ENCODE results near the gene TBX4. TPM values are rescaled to one million over a fixed set of nuclear protein-coding genes. Genes with fewer than 3 reads are reported as not detected.

TBX4 gene
- total RNA-seq, 3 donors from 2014 or later: not detected

- intact Hi-C loops (cut with DNase I, micrococcal nuclease): no loop called here
- TF ChIP-seq, protein P1, sequence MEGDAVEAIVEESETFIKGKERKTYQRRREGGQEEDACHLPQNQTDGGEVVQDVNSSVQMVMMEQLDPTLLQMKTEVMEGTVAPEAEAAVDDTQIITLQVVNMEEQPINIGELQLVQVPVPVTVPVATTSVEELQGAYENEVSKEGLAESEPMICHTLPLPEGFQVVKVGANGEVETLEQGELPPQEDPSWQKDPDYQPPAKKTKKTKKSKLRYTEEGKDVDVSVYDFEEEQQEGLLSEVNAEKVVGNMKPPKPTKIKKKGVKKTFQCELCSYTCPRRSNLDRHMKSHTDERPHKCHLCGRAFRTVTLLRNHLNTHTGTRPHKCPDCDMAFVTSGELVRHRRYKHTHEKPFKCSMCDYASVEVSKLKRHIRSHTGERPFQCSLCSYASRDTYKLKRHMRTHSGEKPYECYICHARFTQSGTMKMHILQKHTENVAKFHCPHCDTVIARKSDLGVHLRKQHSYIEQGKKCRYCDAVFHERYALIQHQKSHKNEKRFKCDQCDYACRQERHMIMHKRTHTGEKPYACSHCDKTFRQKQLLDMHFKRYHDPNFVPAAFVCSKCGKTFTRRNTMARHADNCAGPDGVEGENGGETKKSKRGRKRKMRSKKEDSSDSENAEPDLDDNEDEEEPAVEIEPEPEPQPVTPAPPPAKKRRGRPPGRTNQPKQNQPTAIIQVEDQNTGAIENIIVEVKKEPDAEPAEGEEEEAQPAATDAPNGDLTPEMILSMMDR (IDR thresholded peaks at IDR 0.05): no peak
- ATAC-seq (peak; percentile 31), DNase-seq (peak in 1 of 3 donors; percentile 16)
- no peaks in the 10 kb centered on the region for H3K36me3 ChIP-seq (ENCODE audit: low read depth)
- no peak overlapping the region for H3K4me3 ChIP-seq
- no peaks in the 10 kb centered on the region for H3K9me3 ChIP-seq
- no peaks in the 10 kb centered on the region for H3K4me1 ChIP-seq (ENCODE audit: low read depth)
Observed at GRCh38 chr17:61474934-61475333, 22.7 kb downstream of the TBX4 start.

GRCh38 chr17:61475726-61476125 is 23.5 kb downstream of the TBX4 start:
- no peaks in the 10 kb centered on the region for H3K9me3 ChIP-seq
- no peaks in the 10 kb centered on the region for H3K36me3 ChIP-seq (ENCODE audit: low read depth)
- H3K4me3 ChIP-seq: no peak overlapping the region
- TF ChIP-seq, protein P1 (IDR thresholded peaks at IDR 0.05): no peak
- ATAC-seq (no peak), DNase-seq (peak in 1 of 3 donors; percentile 9)
- intact Hi-C loops (cut with DNase I, micrococcal nuclease): no loop called here
- H3K4me1 ChIP-seq (ENCODE audit: low read depth): no peaks in the 10 kb centered on the region

DNA sequence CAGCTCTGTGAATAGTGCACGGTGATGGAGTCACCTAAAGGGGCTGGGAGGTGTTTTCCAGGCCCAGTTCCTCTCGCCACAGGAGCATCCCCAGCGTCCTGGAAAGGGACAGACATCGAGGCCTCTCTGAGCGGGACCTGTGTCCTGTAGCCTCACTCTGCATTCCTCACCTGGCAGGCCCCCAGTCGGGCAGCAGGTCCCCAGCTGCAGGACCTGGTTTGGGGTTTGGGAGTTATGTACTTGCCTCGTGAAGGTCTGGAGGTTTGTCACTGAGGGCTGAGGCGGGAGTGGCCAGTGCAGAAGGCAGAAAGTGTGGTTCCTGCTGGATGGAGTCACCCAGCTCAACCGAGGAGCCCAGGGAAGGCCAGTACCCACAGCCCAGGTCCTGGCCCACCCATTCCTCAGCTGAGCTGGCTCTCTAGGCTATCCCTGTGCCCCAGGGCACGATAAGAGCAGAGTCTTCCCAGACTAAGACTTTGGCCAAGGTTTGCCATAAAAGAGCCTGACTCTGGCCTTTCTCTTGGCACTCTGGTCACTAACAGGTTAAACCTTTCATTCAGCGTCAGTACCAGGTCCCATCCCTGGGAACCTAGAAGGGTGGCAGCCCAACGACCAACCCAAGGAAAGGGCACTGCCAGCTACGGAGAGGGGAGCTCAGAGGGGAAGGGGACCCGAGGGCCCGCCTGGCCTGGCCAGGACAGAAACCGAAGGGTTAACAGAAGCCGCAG is 24.4 kb downstream of the TBX4 start:
- Histone ChIP-seq H3K9me3 (no peaks in the 10 kb centered on the region), H3K4me1 (ENCODE audit: low read depth) (no peaks in the 10 kb centered on the region), H3K36me3 (ENCODE audit: low read depth) (no peaks in the 10 kb centered on the region), H3K4me3 (no peak overlapping the region)
- DNase-seq: no peak
- no peak for ATAC-seq
- intact Hi-C loops (cut with DNase I, micrococcal nuclease): no loop called here
- TF ChIP-seq, protein P1 (IDR thresholded peaks at IDR 0.05): no peak

GRCh38 chr17:61477204-61477834 is 25.1 kb downstream of the TBX4 start:
- DNase-seq (no peak), ATAC-seq (no peak)
- TF ChIP-seq, protein P1 (IDR thresholded peaks at IDR 0.05): no peak
- Histone ChIP-seq H3K9me3 (no peaks in the 10 kb centered on the region), H3K4me1 (ENCODE audit: low read depth) (no peaks in the 10 kb centered on the region), H3K4me3 (no peak overlapping the region), H3K36me3 (ENCODE audit: low read depth) (no peaks in the 10 kb centered on the region)
- intact Hi-C loops (cut with DNase I, micrococcal nuclease): no loop called here

DNA sequence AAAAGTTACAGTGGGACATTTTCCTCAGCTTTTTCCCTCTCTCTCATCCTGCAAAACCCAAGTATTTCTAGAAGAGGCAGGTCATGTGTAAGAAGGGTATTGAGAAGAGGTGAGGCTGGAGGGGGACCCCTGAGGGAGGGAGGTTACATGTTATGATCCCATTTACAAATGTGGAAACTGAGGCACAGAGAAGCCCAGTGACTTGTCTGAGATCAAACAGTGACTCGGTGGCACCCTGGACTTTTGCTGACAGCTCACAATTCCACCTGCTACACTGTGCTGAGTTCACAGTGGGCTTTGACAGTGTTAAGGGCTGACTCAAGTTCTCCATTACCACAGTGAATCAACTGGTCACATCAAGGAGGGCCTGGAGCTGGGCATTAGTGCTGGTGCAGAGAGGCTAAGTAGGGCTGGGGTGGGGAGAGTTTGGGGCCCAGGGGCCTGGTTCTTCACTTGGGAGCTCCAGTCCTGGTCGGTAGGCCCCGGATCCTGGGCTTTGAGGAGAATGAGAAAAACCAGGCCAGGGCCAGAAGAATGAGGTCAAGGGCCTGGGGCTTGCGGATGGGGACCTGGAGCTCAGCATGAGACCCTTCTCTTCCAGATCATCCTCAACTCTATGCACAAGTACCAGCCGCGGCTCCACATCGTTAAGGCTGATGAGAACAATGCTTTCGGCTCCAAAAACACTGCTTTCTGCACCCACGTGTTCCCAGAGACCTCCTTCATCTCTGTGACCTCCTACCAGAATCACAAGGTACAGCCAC is 26.0 kb downstream of the TBX4 start:
- ATAC-seq (no peak), DNase-seq (no peak)
- no peaks in the 10 kb centered on the region for H3K36me3 ChIP-seq (ENCODE audit: low read depth)
- no peaks in the 10 kb centered on the region for H3K9me3 ChIP-seq
- no peak overlapping the region for H3K4me3 ChIP-seq
- TF ChIP-seq, protein P1 (IDR thresholded peaks at IDR 0.05): no peak
- no peaks in the 10 kb centered on the region for H3K4me1 ChIP-seq (ENCODE audit: low read depth)
- intact Hi-C loops (cut with DNase I, micrococcal nuclease): no loop called here
